Left hindlimb (tissue), 1 donor: Measurements from ENCODE around the gene NLGN4Y.

Experiments
- DNase-seq: peaks from one replicate; pipeline ENCODE4 v3.0.0-alpha.2; 2018

Gene NLGN4Y

GRCh38 chrY:14679181-14679580, 154.9 kb downstream of the NLGN4Y start:
- DNase-seq, result no peak

GRCh38 chrY:14694543-14694942, 170.2 kb downstream of the NLGN4Y start:
- DNase-seq, result no peak

- DNase-seq, result no peak
Observed at GRCh38 chrY:14708158-14708557, 183.8 kb downstream of the NLGN4Y start.

GRCh38 chrY:14741596-14741995, 217.3 kb downstream of the NLGN4Y start:
- no peak for DNase-seq

GRCh38 chrY:14748329-14748728, 224.0 kb downstream of the NLGN4Y start:
- DNase-seq, result no peak

GRCh38 chrY:14755571-14755970, 231.2 kb downstream of the NLGN4Y start:
- DNase-seq, result no peak

GRCh38 chrY:14762903-14763302, 238.6 kb downstream of the NLGN4Y start:
- DNase-seq, result no peak

- no peak for DNase-seq
Observed at GRCh38 chrY:14763600-14763999, 239.3 kb downstream of the NLGN4Y start.

GRCh38 chrY:14778208-14778607, 253.9 kb downstream of the NLGN4Y start:
- no peak for DNase-seq

- DNase-seq, result no peak
Observed at GRCh38 chrY:14793104-14793503, 268.8 kb downstream of the NLGN4Y start.

GRCh38 chrY:14793674-14794073, 269.3 kb downstream of the NLGN4Y start:
- no peak for DNase-seq

- DNase-seq, result no peak
Observed at GRCh38 chrY:14798010-14798409, 273.7 kb downstream of the NLGN4Y start.

GRCh38 chrY:14801096-14801495, 276.8 kb downstream of the NLGN4Y start:
- no peak for DNase-seq

GRCh38 chrY:14802125-14802524, 277.8 kb downstream of the NLGN4Y start:
- no peak for DNase-seq

- DNase-seq, result no peak
Observed at GRCh38 chrY:14804041-14804440, 279.7 kb downstream of the NLGN4Y start.

GRCh38 chrY:14818452-14818851, 294.1 kb downstream of the NLGN4Y start:
- no peak for DNase-seq

GRCh38 chrY:14822201-14822600, 297.9 kb downstream of the NLGN4Y start:
- DNase-seq, result no peak

- DNase-seq, result no peak
Observed at GRCh38 chrY:14822906-14823305, 298.6 kb downstream of the NLGN4Y start.

GRCh38 chrY:14824583-14824982, 300.3 kb downstream of the NLGN4Y start:
- DNase-seq, result no peak

- no peak for DNase-seq
Observed at GRCh38 chrY:14825728-14826127, 301.4 kb downstream of the NLGN4Y start.

- no peak for DNase-seq
Observed at GRCh38 chrY:14828531-14828930, 304.2 kb downstream of the NLGN4Y start.

- no peak for DNase-seq
Observed at GRCh38 chrY:14829366-14829885, 305.1 kb downstream of the NLGN4Y start.

GRCh38 chrY:14834103-14835060, 310.1 kb downstream of the NLGN4Y start:
- no peak for DNase-seq

- DNase-seq, result no peak
Observed at GRCh38 chrY:14837466-14837865, 313.1 kb downstream of the NLGN4Y start.

GRCh38 chrY:14850734-14851133, 326.4 kb downstream of the NLGN4Y start:
- DNase-seq, result no peak
